HepG2 (cell line): Measurements from ENCODE around the gene CHCHD3. TPM values are rescaled to one million over a fixed set of nuclear protein-coding genes. Genes with fewer than 3 reads are reported as not detected.

Experiments used
- BHLHE40 ChIP-seq: IDR thresholded peaks from 2 replicates; pipeline ENCODE4 v1.6.1; 2011; ENCODE audit warnings: low read length, improper control_type of control experiment
- BRF2 ChIP-seq: sonication (generic); formaldehyde crosslinking; IDR thresholded peaks from 2 replicates; pipeline ENCODE4 v1.8.1; 2022; ENCODE audit warnings: mild to moderate bottlenecking, missing genetic modification reagents
- CCAR2 ChIP-seq: fragments of 200-400 bp; formaldehyde crosslinking; optimal IDR thresholded peaks from 2 replicates; pipeline ENCODE3; 2018; ENCODE audit warnings: low read depth, mild to moderate bottlenecking, low read length, moderate library complexity
- CHD4 ChIP-seq: fragments of 200-600 bp; sonication (generic); IDR thresholded peaks from 2 replicates; pipeline ENCODE4 v1.7.0; 2017; ENCODE audit warnings: mild to moderate bottlenecking, low read length, borderline replicate concordance
- GTF2F1 ChIP-seq: fragments of 150-350 bp; IDR thresholded peaks from 2 replicates; pipeline ENCODE4 v1.6.1; 2014; ENCODE audit warnings: low read length
- HOMEZ ChIP-seq: IDR thresholded peaks from 2 replicates; pipeline ENCODE4 v1.6.1; 2016; ENCODE audit warnings: low read depth
- IRF2 ChIP-seq: IDR thresholded peaks from 2 replicates; pipeline ENCODE4 v1.6.1; 2018; ENCODE audit warnings: missing genetic modification reagents, missing compliant biosample characterization
- ISX ChIP-seq: sonication (generic); formaldehyde crosslinking; conservative IDR thresholded peaks from 2 replicates; pipeline ENCODE4 v1.5.0; 2020; ENCODE audit warnings: missing genetic modification reagents
- KMT2B ChIP-seq: IDR thresholded peaks from 2 replicates; pipeline ENCODE4 v1.6.1; 2016; ENCODE audit warnings: missing genetic modification reagents, missing compliant biosample characterization
- MED8 ChIP-seq: sonication (generic); formaldehyde crosslinking; IDR thresholded peaks from 2 replicates; pipeline ENCODE4 v1.8.1; 2023; ENCODE audit warnings: mild to moderate bottlenecking, missing genetic modification reagents; ENCODE audit not compliant: insufficient replicate concordance
- NCOA1 ChIP-seq: sonication (generic); formaldehyde crosslinking; IDR thresholded peaks from 2 replicates; pipeline ENCODE4 v1.9.0; 2021; ENCODE audit warnings: missing genetic modification reagents
- PHB2 ChIP-seq: fragments of 450-650 bp; IDR thresholded peaks from 2 replicates; pipeline ENCODE4 v1.6.1; 2018; ENCODE audit not compliant: partially characterized antibody
- PHF5A ChIP-seq: IDR thresholded peaks from one replicate; pipeline ENCODE4 v1.6.1; 2018; ENCODE audit warnings: low read depth, missing genetic modification reagents; ENCODE audit not compliant: unreplicated experiment
- PRPF4 ChIP-seq: fragments of 200-400 bp; formaldehyde crosslinking; IDR thresholded peaks from 2 replicates; pipeline ENCODE4 v1.6.1; 2016; ENCODE audit warnings: low read length, low read depth; ENCODE audit not compliant: poor library complexity, severe bottlenecking
- REL ChIP-seq: sonication (generic); formaldehyde crosslinking; conservative IDR thresholded peaks from 2 replicates; pipeline ENCODE4 v1.8.0; 2022; ENCODE audit warnings: mild to moderate bottlenecking, missing genetic modification reagents, moderate library complexity
- SALL2 ChIP-seq: sonication (generic); formaldehyde crosslinking; IDR thresholded peaks from 2 replicates; pipeline ENCODE4 v1.8.1; 2023; ENCODE audit warnings: mild to moderate bottlenecking, missing genetic modification reagents, inconsistent platforms
- SIX1 ChIP-seq: sonication (generic); formaldehyde crosslinking; IDR thresholded peaks from 2 replicates; pipeline ENCODE4 v1.4.0; 2020; ENCODE audit warnings: missing genetic modification reagents, borderline replicate concordance
- TFDP2 ChIP-seq: sonication (generic); formaldehyde crosslinking; IDR thresholded peaks from 2 replicates; pipeline ENCODE4 v1.4.0; 2020; ENCODE audit warnings: missing genetic modification reagents
- ZBTB43 ChIP-seq: sonication (generic); formaldehyde crosslinking; conservative IDR thresholded peaks from 2 replicates; pipeline ENCODE4 v1.4.0; 2020; ENCODE audit warnings: missing genetic modification reagents
- ZBTB7A ChIP-seq: sonication (generic); formaldehyde crosslinking; IDR thresholded peaks from 2 replicates; pipeline ENCODE4 v1.8.0; 2022; ENCODE audit warnings: mild to moderate bottlenecking, missing genetic modification reagents
- ZFP36L2 ChIP-seq: sonication (generic); formaldehyde crosslinking; IDR thresholded peaks from 2 replicates; pipeline ENCODE4 v1.4.0; 2020; ENCODE audit warnings: missing genetic modification reagents
- ZKSCAN5 ChIP-seq: sonication (generic); formaldehyde crosslinking; IDR thresholded peaks from 2 replicates; pipeline ENCODE4 v1.5.1; 2020; ENCODE audit warnings: mild to moderate bottlenecking, missing genetic modification reagents
- ZNF101 ChIP-seq: sonication (generic); formaldehyde crosslinking; IDR thresholded peaks from 2 replicates; pipeline ENCODE4 v1.4.0; 2020; ENCODE audit warnings: mild to moderate bottlenecking, low read depth, missing genetic modification reagents, borderline replicate concordance
- ZNF138 ChIP-seq: sonication (generic); formaldehyde crosslinking; IDR thresholded peaks from 2 replicates; pipeline ENCODE4 v1.5.0; 2020; ENCODE audit warnings: mild to moderate bottlenecking, low read depth, missing genetic modification reagents
- ZNF17 ChIP-seq: sonication (generic); formaldehyde crosslinking; IDR thresholded peaks from 2 replicates; pipeline ENCODE4 v1.5.0; 2020; ENCODE audit warnings: mild to moderate bottlenecking, missing genetic modification reagents
- ZNF616 ChIP-seq: sonication (generic); formaldehyde crosslinking; IDR thresholded peaks from 2 replicates; pipeline ENCODE4 v1.5.0; 2020; ENCODE audit warnings: low read depth, mild to moderate bottlenecking, missing genetic modification reagents
- ZNF775 ChIP-seq: sonication (generic); formaldehyde crosslinking; IDR thresholded peaks from 2 replicates; pipeline ENCODE4 v1.4.0; 2020; ENCODE audit warnings: missing genetic modification reagents, mild to moderate bottlenecking, moderate library complexity, borderline replicate concordance
- ZNF780A ChIP-seq: sonication (generic); formaldehyde crosslinking; IDR thresholded peaks from 2 replicates; pipeline ENCODE4 v1.8.0; 2022; ENCODE audit warnings: mild to moderate bottlenecking, missing genetic modification reagents, moderate library complexity
- polyA plus RNA-seq, 8 experiments: library from polyadenylated mRNA; depleted of rRNA in 3 of 8; stranded (reverse) in 7 of 8; unstranded in 1 of 8; fragments of >200 nt; fragmentation: Illumina TruSeq in 4 of 8; extraction: Trizol in 4 of 8; gene quantifications; 2 replicates each; pipeline versions ENCODE4 v1.2.1 to v1.2.3, GENCODE V29; 2011 to 2016; ENCODE audit warnings: low read depth in 4 of 8, missing spikeins in 1 of 8, mixed read lengths in 1 of 8; ENCODE audit not compliant: insufficient read depth in 1 of 8
- total RNA-seq, 5 experiments: library from RNA; depleted of rRNA; stranded (reverse); fragments of >200 nt; fragmentation: Illumina TruSeq; extraction: Trizol; gene quantifications; 2 replicates each; pipeline ENCODE4 v1.2.3, GENCODE V29; 2016; ENCODE audit warnings: low read depth in 1 of 5

CHCHD3 gene
- total and polyA plus RNA-seq, 2 of the 13 experiments (the other 11 are each of a cell fraction or from before 2014, with no cell fraction given): 32.7 to 86.8 TPM

- TF ChIP-seq CCAR2 (no peak), SALL2 (CRISPR knock-in tag) (no peak), ZNF138 (CRISPR knock-in tag) (no peak), REL (CRISPR knock-in tag) (no peak), ZNF17 (CRISPR knock-in tag) (no peak), MED8 (CRISPR knock-in tag) (no peak), ZKSCAN5 (no peak), KMT2B (peak; percentile 88), PRPF4 (no peak), PHF5A (CRISPR knock-in tag) (no peak), IRF2 (CRISPR knock-in tag) (peak; percentile 97), ISX (no peak), ZNF775 (CRISPR knock-in tag) (no peak), CHD4 (no peak), SIX1 (CRISPR knock-in tag) (no peak), ZNF616 (CRISPR knock-in tag) (no peak), ZBTB7A (CRISPR knock-in tag) (no peak), ZBTB43 (CRISPR knock-in tag) (no peak), TFDP2 (peak; percentile 97), BHLHE40 (no peak), BRF2 (CRISPR knock-in tag) (no peak), GTF2F1 (no peak), NCOA1 (CRISPR knock-in tag) (no peak), HOMEZ (CRISPR knock-in tag) (peak; percentile 90), ZFP36L2 (CRISPR knock-in tag) (no peak), ZNF101 (no peak), PHB2 (no peak), ZNF780A (CRISPR knock-in tag) (no peak)
Measured at GRCh38 chr7:133081599-133082389, at the start of gene CHCHD3 (continued).
